Activated T-cell treated with anti-CD3 and anti-CD28 coated beads, Interleukin-2, amount 50 U/mL, for 24 hours (primary cell): ENCODE data around the gene KCNG2.

Experiments used
- DNase-seq: peaks from one replicate; pipeline ENCODE4 v3.0.0-alpha.2; 2020
- H3K27ac Mint-ChIP-seq: 2 replicates; pipeline ENCODE4 v1.8.0; 2020; ENCODE audit warnings: mild to moderate bottlenecking, mixed read lengths
- H3K27me3 Mint-ChIP-seq: 2 replicates; pipeline ENCODE4 v1.8.0; 2020; ENCODE audit warnings: mixed read lengths
- H3K36me3 Mint-ChIP-seq: 2 replicates; pipeline ENCODE4 v1.8.0; 2020; ENCODE audit warnings: low read depth, mixed read lengths
- H3K4me1 Mint-ChIP-seq: 2 replicates; pipeline ENCODE4 v1.8.0; 2020; ENCODE audit warnings: low read depth, mixed read lengths
- H3K4me3 Mint-ChIP-seq: 2 replicates; pipeline ENCODE4 v1.8.0; 2020; ENCODE audit warnings: mild to moderate bottlenecking, moderate library complexity, mixed read lengths
- H3K9me3 Mint-ChIP-seq: 2 replicates; pipeline ENCODE4 v1.8.0; 2020; ENCODE audit warnings: mixed read lengths

Gene KCNG2

DNA sequence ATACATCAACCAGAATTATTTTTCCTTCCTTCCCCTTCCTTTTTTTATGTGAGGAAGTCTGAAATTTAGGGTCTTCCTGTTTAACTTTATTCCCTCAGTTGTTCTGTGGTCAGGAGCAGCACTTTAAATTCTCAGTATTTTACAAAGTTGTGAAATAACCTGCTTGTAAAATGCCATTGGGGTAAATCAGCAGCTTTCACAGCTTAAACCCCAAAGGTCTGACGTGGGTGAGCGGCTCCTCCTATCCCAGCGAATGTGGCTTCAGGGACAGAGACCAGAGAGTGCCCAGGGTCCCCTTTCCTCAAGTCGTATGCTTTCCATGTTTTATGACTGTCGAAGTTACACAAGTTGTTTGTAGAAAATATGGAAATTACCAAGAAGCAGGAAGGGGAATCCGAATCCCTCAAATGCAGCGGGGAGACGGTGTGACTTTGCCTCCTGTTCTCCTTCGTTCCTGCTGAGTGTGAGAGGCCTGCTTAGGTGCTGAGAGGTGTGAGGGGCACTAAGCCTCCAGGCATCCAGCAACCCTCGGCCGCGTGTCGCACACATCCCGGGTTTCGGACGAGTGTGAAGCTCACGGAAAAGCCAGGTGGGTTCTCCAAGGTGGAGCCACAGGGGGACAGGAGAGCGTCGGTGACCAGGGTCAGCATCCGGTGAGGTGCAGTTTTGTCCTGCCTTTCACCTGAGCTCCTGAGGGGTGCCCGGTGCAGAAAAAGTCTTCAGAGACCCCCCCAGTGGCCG is 10.8 kb upstream of the KCNG2 start:
- Mint-ChIP-seq H3K4me1 (peaks cover 8% of the 10 kb centered on the region), H3K27ac (no peak overlapping the region), H3K36me3 (no peaks in the 10 kb centered on the region), H3K27me3 (peaks cover 71% of the 10 kb centered on the region), H3K9me3 (no peaks in the 10 kb centered on the region), H3K4me3 (no peak overlapping the region)
- no peak for DNase-seq

DNA sequence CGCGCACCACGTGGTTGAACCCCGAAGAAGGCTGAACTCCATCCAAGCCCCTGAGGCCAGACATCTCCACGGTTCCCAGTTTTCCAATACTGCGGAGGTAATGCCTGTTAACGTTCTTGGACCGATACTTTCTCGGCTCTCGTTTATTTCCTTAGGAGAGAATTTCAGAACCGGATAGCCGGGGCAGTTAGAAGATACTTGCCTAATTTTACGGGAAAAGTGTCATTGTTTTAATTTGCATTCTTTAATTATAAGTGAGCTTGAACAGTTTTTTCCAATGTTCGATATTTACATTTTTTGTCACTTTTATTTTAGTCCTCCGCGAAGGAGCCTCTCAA is 10.2 kb upstream of the KCNG2 start:
- Mint-ChIP-seq H3K36me3 (no peaks in the 10 kb centered on the region), H3K4me3 (no peak overlapping the region), H3K27ac (no peak overlapping the region), H3K9me3 (no peaks in the 10 kb centered on the region), H3K4me1 (peaks cover 8% of the 10 kb centered on the region), H3K27me3 (peaks cover 76% of the 10 kb centered on the region)
- DNase-seq = no peak

DNA sequence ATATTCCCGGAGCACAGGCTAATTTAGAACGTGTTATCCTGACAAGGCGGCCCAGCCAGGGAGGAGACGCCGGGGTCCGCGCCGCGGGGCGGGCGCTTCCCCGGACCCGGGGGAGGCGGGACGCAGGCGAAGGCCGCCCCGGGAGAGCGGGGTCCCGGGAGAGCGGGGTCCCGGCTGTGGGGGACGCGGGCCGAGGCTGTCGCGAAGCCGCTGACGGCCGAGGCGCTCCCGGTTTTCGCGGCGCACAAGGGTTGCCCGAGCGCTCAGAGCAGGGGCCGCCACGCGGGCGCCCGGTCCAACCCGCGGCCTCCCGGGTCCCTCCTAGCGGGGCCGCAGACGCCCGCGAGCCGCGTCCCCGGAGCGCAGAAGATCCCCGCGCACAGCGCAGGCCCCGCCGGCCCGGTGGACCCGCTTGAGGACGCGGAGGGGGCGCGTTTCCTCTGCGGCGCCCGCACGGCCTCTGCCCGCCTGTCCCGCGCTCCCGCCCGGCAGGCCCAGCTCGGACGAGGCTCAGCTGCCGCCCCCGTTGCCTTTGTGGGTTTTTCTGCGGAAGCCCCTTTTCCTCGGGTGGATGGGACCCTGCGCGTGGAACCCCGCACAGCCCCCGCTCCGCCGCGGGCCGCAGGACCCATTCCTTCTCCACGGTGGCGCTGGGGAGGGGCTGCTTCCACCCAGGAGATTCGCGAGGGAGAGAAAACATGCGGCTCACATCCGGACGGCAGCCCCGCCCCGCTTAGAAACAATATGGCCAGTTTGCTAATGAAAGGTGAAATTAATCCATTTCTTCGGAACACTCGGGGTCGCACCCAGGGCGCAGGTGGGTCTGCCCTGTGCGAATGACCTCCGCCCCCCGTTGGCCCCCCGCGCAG is 9.6 kb upstream of the KCNG2 start:
- H3K9me3 Mint-ChIP-seq = no peaks in the 10 kb centered on the region
- peaks cover 82% of the 10 kb centered on the region for H3K27me3 Mint-ChIP-seq
- no peaks in the 10 kb centered on the region for H3K36me3 Mint-ChIP-seq
- H3K4me3 Mint-ChIP-seq = no peak overlapping the region
- peaks cover 14% of the 10 kb centered on the region for H3K4me1 Mint-ChIP-seq
- no peak for DNase-seq
- no peak overlapping the region for H3K27ac Mint-ChIP-seq

DNA sequence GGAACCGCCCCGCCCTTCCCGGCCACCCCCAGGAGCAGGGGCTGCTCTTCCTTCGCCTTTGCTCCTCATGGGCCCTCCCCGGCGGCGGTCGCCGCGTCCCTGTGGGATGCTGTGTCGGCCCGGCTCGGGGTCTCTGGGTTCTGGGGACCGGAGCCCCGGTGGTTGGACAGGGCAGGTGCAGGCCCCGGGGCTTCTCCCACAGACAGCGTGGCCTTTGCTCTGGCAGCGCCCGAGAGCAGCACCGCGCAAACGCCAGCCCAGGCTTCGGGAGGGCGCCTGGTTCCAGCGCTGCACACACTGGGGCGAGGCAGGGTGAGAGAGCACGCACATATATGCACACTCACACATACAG is 9.0 kb upstream of the KCNG2 start:
- Mint-ChIP-seq H3K36me3 (no peaks in the 10 kb centered on the region), H3K9me3 (no peaks in the 10 kb centered on the region), H3K4me3 (no peak overlapping the region), H3K4me1 (peaks cover 14% of the 10 kb centered on the region), H3K27ac (no peak overlapping the region), H3K27me3 (peaks cover 80% of the 10 kb centered on the region)
- DNase-seq = no peak

DNA sequence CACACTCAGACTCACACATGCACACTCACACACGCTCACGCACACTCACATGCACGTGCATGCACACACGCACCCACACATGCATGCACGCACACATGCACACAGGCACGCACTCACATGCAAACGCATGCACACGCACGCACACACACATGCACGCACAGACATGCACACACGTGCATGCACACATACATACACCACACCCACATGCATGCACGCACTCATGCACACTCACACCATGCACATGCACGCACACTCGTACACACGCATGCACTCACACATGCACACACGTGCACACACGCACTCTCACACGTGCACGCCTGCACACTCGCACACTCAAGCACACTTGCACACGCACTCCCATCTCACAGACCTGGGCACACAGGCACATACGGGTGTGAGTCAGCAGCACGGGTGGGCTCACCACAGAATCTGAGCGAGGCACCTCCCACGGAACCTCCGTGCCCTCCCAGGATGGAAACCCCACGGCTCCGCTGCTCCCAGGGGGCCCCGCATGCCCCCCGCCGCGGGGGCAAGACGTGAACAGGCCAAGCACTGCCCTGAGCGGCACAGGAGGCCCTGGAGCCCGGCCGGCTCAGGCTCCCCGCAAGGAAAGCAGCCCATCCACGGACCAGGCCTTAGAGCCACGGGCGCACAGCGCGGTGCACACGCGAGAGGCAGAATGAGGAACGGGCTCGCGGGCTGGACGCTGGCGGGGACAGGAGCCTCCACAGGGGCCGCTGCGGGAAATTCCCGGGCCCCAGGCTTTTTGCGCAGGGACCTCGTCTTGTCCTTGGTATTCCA is 8.4 kb upstream of the KCNG2 start:
- DNase-seq = no peak
- Mint-ChIP-seq H3K4me1 (peaks cover 14% of the 10 kb centered on the region), H3K27me3 (peaks cover 78% of the 10 kb centered on the region), H3K9me3 (no peaks in the 10 kb centered on the region), H3K27ac (no peak overlapping the region), H3K36me3 (no peaks in the 10 kb centered on the region), H3K4me3 (no peak overlapping the region)

GRCh38 chr18:79789901-79790890 is 7.5 kb upstream of the KCNG2 start:
- no peak overlapping the region for H3K4me3 Mint-ChIP-seq
- DNase-seq = no peak
- H3K27me3 Mint-ChIP-seq = peaks cover 81% of the 10 kb centered on the region
- peaks cover 14% of the 10 kb centered on the region for H3K4me1 Mint-ChIP-seq
- no peak overlapping the region for H3K27ac Mint-ChIP-seq
- H3K9me3 Mint-ChIP-seq = no peaks in the 10 kb centered on the region
- no peaks in the 10 kb centered on the region for H3K36me3 Mint-ChIP-seq

- Mint-ChIP-seq H3K27me3 (peaks cover 83% of the 10 kb centered on the region), H3K4me3 (no peak overlapping the region), H3K9me3 (no peaks in the 10 kb centered on the region), H3K4me1 (peaks cover 14% of the 10 kb centered on the region), H3K36me3 (no peaks in the 10 kb centered on the region), H3K27ac (no peak overlapping the region)
- DNase-seq = no peak
Measured at GRCh38 chr18:79790996-79791972, 6.5 kb upstream of the KCNG2 start.

GRCh38 chr18:79792096-79792987 is 5.4 kb upstream of the KCNG2 start:
- Mint-ChIP-seq H3K4me3 (no peak overlapping the region), H3K27me3 (peaks cover 83% of the 10 kb centered on the region), H3K4me1 (peaks cover 16% of the 10 kb centered on the region), H3K9me3 (no peaks in the 10 kb centered on the region), H3K27ac (no peak overlapping the region), H3K36me3 (no peaks in the 10 kb centered on the region)
- no peak for DNase-seq

DNA sequence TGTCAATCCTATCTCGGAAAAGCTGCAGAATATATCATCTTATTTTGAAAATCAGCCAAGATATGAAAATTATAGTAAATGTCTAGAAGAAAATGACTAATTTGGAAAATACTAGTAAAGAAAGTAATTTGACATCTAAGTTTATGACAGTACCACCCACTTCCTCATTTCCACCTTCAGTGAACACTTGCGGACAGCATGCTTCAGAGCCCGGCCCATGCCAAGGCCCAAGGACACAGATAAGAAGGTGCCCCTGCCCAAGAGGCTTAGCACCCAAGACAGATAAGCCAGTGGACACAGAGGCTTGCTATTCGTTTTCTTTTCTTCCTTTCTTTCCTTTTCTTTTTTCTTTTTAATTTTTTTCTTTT is 4.8 kb upstream of the KCNG2 start:
- Mint-ChIP-seq H3K27ac (no peak overlapping the region), H3K4me3 (no peak overlapping the region), H3K9me3 (no peaks in the 10 kb centered on the region), H3K36me3 (no peaks in the 10 kb centered on the region), H3K27me3 (peaks cover 81% of the 10 kb centered on the region), H3K4me1 (peaks cover 16% of the 10 kb centered on the region)
- DNase-seq = no peak

DNA sequence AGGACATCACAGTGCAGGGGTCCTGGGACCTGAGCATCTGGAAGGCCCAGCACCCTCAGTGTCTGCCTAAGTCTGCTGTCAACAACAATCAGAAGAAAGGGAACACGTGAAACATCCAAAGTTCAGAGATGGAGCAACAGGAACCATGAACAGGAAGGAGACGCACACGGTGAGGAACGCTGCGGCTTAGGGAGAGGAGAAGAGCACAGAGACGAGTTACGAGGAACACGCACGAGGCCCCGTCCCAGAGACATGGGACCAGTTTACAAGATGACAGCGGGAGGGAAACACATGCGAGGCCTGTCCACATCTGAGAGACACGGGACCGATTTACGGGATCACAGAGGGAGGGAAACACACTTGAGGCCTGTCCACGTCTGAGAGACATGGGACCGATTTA is 2.9 kb upstream of the KCNG2 start:
- no peak overlapping the region for H3K4me3 Mint-ChIP-seq
- no peaks in the 10 kb centered on the region for H3K36me3 Mint-ChIP-seq
- peaks cover 24% of the 10 kb centered on the region for H3K4me1 Mint-ChIP-seq
- no peak for DNase-seq
- no peaks in the 10 kb centered on the region for H3K9me3 Mint-ChIP-seq
- H3K27ac Mint-ChIP-seq = no peak overlapping the region
- H3K27me3 Mint-ChIP-seq = peaks cover 79% of the 10 kb centered on the region

DNA sequence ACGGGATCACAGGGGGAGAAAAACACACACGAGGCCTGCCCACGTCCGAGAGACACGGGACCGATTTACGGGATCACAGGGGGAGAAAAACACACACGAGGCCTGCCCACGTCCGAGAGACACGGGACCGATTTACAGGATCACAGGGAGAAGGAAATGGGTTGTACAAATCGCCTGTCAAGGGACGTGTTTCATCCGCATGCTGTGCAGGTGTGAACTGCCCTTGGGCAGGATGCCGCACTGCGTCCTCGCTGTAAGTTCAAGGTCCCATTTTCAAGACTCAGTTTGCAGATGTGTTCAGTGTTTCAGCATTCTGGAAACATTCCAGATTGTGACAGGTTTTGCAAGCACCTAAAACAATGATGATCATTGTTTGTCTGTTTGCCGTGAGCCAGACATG is 2.3 kb upstream of the KCNG2 start:
- Mint-ChIP-seq H3K9me3 (no peaks in the 10 kb centered on the region), H3K27me3 (peaks cover 79% of the 10 kb centered on the region), H3K36me3 (no peaks in the 10 kb centered on the region), H3K4me3 (no peak overlapping the region), H3K4me1 (peaks cover 27% of the 10 kb centered on the region), H3K27ac (no peak overlapping the region)
- DNase-seq = no peak

GRCh38 chr18:79796016-79796415 is 1.7 kb upstream of the KCNG2 start:
- no peak for DNase-seq
- Mint-ChIP-seq H3K27me3 (peaks cover 77% of the 10 kb centered on the region), H3K36me3 (no peaks in the 10 kb centered on the region), H3K9me3 (no peaks in the 10 kb centered on the region), H3K4me1 (peaks cover 27% of the 10 kb centered on the region), H3K4me3 (no peak overlapping the region), H3K27ac (no peak overlapping the region)
